Activated CD8-positive, alpha-beta T cell treated with anti-CD3 and anti-CD28 coated beads for 36 hours (primary cell): ENCODE results near the gene KDM4C. TPM values are rescaled to one million over a fixed set of nuclear protein-coding genes. Genes with fewer than 3 reads are reported as not detected.

Experiments used
- ATAC-seq: fragments of 200-7000 bp; cut with Tn5 transposase; one replicate; pipeline ENCODE4 v1.10.0; 2021; ENCODE audit warnings: mild to moderate bottlenecking, moderate library complexity
- CTCF ChIA-PET: fragments of 350-600 bp; sonication (Branson Sonifier 250); formaldehyde crosslinking; loops from one replicate; lab custom pipeline; 2021; ENCODE audit warnings: antibody characterized with exemption; lab: Charles Lee
- POLR2A ChIA-PET: fragments of 350-600 bp; sonication (Branson Sonifier 250); formaldehyde crosslinking; loops from one replicate; lab custom pipeline; 2021; ENCODE audit warnings: antibody characterized with exemption; lab: Charles Lee
- DNase-seq: peaks from one replicate; pipeline ENCODE4 v3.0.0-alpha.2; 2020
- H3K27ac Mint-ChIP-seq: one replicate; pipeline ENCODE4 v1.8.0; 2021; ENCODE audit warnings: mild to moderate bottlenecking, mixed read lengths
- H3K27me3 Mint-ChIP-seq: one replicate; pipeline ENCODE4 v1.8.0; 2021; ENCODE audit warnings: mixed read lengths
- H3K36me3 Mint-ChIP-seq: one replicate; pipeline ENCODE4 v1.8.0; 2021; ENCODE audit warnings: low read depth, mixed read lengths
- H3K4me1 Mint-ChIP-seq: one replicate; pipeline ENCODE4 v1.8.0; 2021; ENCODE audit warnings: low read depth, mixed read lengths
- H3K4me3 Mint-ChIP-seq: one replicate; pipeline ENCODE4 v1.8.0; 2021; ENCODE audit warnings: mild to moderate bottlenecking, moderate library complexity, mixed read lengths
- H3K9me3 Mint-ChIP-seq: one replicate; pipeline ENCODE4 v1.8.0; 2021; ENCODE audit warnings: mixed read lengths
- intact Hi-C: fragments of 100-400 bp; cut with micrococcal nuclease; formaldehyde crosslinking; loops from one replicate; pipeline ENCODE4 v1.10.0; 2022
- total RNA-seq, 2 experiments: library from RNA; stranded (reverse); gene quantifications; one replicate each; pipeline ENCODE4 v1.2.3, GENCODE V29; 2021
- TF ChIP-seq, protein P1 (sequence below): fragments of 200-600 bp; IDR thresholded peaks from one replicate; pipeline ENCODE4 v1.8.0; 2022; ENCODE audit warnings: antibody characterized with exemption, mild to moderate bottlenecking

Gene KDM4C
- total RNA-seq, 2 experiments from 2014 or later = 31.1 to 32.9 TPM

DNA sequence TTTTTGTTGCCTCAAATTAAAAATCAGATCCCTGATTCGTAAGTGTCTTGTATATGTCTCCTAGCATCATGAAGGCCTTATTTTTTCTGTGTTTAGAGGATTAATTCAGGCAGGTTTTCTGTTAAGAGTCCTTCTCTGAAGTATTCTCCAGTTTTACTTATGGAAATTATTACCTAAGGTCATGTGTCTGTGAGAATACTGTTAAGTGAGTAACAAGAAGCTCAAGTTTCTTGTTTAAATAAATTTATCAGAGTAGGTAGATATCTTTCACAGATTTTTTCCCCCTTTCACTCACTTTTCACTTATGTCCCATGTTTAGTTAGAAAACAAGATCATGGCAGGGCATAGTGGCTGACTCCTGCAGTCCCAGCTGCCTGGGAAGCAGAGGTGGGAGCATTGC lies 233.6 kb downstream of the KDM4C start:
- DNase-seq = no peak
- Mint-ChIP-seq H3K4me1 (no peaks in the 10 kb centered on the region), H3K9me3 (no peaks in the 10 kb centered on the region), H3K4me3 (no peak overlapping the region), H3K36me3 (peaks cover 28% of the 10 kb centered on the region), H3K27ac (no peak overlapping the region), H3K27me3 (no peaks in the 10 kb centered on the region)
- intact Hi-C loops = no loop called here
- ChIA-PET POLR2A (no interaction called here), CTCF (interaction anchor here (1.1 kb wide), 1 partner anchor 61 kb away, joined by 4 read pairs; no protein-coding TSS in a partner anchor)
- TF ChIP-seq, protein P1, sequence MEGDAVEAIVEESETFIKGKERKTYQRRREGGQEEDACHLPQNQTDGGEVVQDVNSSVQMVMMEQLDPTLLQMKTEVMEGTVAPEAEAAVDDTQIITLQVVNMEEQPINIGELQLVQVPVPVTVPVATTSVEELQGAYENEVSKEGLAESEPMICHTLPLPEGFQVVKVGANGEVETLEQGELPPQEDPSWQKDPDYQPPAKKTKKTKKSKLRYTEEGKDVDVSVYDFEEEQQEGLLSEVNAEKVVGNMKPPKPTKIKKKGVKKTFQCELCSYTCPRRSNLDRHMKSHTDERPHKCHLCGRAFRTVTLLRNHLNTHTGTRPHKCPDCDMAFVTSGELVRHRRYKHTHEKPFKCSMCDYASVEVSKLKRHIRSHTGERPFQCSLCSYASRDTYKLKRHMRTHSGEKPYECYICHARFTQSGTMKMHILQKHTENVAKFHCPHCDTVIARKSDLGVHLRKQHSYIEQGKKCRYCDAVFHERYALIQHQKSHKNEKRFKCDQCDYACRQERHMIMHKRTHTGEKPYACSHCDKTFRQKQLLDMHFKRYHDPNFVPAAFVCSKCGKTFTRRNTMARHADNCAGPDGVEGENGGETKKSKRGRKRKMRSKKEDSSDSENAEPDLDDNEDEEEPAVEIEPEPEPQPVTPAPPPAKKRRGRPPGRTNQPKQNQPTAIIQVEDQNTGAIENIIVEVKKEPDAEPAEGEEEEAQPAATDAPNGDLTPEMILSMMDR = no peak
- ATAC-seq = no peak

DNA sequence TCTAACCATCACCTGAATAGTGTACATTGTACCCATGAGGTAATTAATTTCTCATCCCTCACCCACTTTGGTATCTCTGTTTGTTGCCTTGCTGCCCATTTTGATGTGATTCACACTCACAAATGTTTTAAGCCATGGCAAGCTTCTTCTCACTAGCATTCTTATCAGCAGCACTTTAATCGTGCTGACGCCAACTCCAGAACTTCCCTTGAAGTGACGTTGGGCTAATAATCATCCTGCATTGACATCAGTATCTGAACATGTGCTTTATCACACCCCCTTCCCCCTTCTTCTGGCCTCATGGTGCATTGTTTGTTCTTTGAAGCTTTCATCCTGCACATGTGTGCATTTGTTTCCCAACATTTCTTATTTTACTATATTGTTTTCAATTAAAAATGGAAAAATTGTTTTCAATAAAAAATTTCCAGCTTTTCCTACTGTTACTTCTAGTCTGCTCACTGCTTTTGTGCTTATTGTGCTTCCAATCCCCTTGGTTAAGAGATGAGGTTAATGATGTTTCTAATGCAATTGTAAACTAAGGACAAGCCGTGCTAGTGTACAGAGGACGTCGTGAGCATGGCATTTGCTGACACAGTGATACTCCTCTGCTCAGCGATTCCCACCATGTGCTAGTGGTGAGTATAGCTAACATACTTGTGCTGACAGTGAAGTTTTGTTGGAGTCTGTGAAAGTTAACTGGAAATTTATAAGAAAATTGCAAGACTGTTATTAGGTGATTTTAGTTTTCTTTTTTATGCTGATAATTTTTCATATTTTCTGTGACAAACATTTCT lies 238.5 kb downstream of the KDM4C start:
- ATAC-seq = no peak
- ChIA-PET POLR2A (no interaction called here), CTCF (no interaction called here)
- H3K27me3 Mint-ChIP-seq = no peaks in the 10 kb centered on the region
- DNase-seq = no peak
- TF ChIP-seq, protein P1 = no peak
- no peaks in the 10 kb centered on the region for H3K9me3 Mint-ChIP-seq
- H3K4me1 Mint-ChIP-seq = no peaks in the 10 kb centered on the region
- H3K4me3 Mint-ChIP-seq = no peak overlapping the region
- H3K36me3 Mint-ChIP-seq = peaks cover 27% of the 10 kb centered on the region
- H3K27ac Mint-ChIP-seq = no peak overlapping the region
- intact Hi-C loops = no loop called here

DNA sequence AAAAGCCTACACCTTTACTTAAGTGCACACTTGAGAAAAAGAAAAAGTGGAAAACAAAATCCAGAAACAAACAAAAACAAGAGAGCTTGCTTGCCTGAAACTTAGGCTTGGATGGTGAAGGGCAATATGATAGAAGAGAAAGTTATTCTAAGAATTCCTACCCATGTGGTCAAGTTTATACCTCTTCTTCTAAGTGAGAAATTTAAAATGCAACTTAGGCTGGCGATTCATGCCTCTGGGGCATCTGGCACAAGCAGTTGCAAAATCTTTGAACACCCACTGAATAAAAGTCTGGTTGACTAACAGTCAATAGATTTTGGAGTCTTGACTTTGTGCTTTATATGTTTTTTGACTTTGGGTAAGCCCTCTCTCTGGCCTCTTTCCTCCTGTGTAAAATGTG lies 239.6 kb downstream of the KDM4C start:
- Mint-ChIP-seq H3K9me3 (no peaks in the 10 kb centered on the region), H3K4me1 (no peaks in the 10 kb centered on the region), H3K4me3 (no peak overlapping the region), H3K27me3 (no peaks in the 10 kb centered on the region), H3K36me3 (peaks cover 32% of the 10 kb centered on the region), H3K27ac (no peak overlapping the region)
- TF ChIP-seq, protein P1 = no peak
- ChIA-PET CTCF (no interaction called here), POLR2A (no interaction called here)
- DNase-seq (no peak), ATAC-seq (no peak)
- intact Hi-C loops = no loop called here

DNA sequence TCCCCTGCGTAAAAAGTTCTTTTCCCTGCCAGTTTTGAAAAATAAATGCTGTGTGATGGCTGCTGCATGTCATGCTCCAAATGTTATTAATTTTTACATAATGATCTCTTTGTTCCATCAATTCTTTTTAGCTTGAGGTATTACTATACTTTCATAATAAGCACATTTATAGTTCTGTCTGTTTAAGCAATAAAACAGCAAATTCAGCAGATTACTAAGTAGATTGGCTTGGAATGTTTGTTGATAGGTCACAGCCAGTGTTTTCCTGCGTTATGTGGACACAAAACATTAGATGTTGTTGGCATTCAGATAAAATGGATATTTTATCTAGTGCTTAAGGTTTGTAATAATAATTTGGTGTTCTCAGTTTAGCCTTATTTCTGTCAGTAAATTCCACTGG lies 242.0 kb downstream of the KDM4C start:
- H3K36me3 Mint-ChIP-seq = peaks cover 28% of the 10 kb centered on the region
- no peaks in the 10 kb centered on the region for H3K4me1 Mint-ChIP-seq
- ChIA-PET POLR2A (no interaction called here), CTCF (no interaction called here)
- TF ChIP-seq, protein P1 = no peak
- ATAC-seq (no peak), DNase-seq (no peak)
- intact Hi-C loops = no loop called here
- H3K4me3 Mint-ChIP-seq = no peak overlapping the region
- H3K27me3 Mint-ChIP-seq = no peaks in the 10 kb centered on the region
- H3K9me3 Mint-ChIP-seq = no peaks in the 10 kb centered on the region
- H3K27ac Mint-ChIP-seq = no peak overlapping the region

DNA sequence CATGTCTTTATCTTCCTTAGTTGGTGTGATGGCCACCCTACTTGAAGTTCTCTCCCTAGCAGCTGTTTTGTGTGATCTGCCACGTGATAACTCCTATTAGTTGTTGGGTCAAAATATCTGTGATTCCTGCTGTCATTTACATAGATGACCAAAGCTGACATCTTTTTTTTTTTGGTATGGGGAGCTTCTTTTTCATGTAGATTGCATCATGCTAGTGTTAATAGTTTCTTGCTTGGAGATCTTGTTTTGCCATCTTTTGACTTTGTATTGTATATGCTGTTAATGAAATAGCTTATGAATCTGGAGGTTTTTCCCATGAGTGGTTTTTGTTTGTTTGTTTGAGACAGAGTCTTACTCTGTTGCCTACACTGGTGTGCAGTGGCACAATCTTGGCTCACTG lies 243.8 kb downstream of the KDM4C start:
- intact Hi-C loops = no loop called here
- Mint-ChIP-seq H3K27ac (peak overlapping the region; percentile 0), H3K36me3 (peaks cover 26% of the 10 kb centered on the region), H3K27me3 (no peaks in the 10 kb centered on the region), H3K4me3 (no peak overlapping the region), H3K4me1 (no peaks in the 10 kb centered on the region), H3K9me3 (no peaks in the 10 kb centered on the region)
- DNase-seq (no peak), ATAC-seq (no peak)
- ChIA-PET CTCF (interaction anchor here (2.1 kb wide), 1 partner anchor 10 kb away, joined by 6 read pairs; no protein-coding TSS in a partner anchor), POLR2A (no interaction called here)
- TF ChIP-seq, protein P1 = no peak
